T-helper 22 cell (primary cell): ENCODE results near the gene CACNA1D.

Source experiments
- DNase-seq: peaks from one replicate; pipeline ENCODE4 v3.0.0-alpha.2; 2020; ENCODE audit warnings: low read depth

Gene CACNA1D

DNA sequence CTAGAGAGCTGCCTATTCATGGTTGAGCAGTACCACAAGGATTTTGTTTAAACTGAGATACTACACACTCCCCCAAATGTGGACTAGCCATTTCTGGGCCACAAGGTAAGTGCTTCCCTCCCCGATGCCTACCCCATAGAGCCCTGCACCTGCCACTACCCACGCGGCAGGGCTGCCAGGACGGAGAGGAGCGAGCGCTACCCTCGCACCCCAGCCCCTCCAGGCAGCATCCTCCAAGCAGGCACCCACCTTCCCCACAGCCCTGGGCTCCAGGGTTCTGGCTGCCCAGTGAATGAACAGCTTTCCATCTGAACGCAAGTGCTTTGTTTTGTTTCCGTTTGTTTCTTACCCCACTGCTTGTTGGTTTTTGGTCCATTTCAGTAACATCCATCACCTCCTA is 292.6 kb downstream of the CACNA1D start:
- no peak for DNase-seq

DNA sequence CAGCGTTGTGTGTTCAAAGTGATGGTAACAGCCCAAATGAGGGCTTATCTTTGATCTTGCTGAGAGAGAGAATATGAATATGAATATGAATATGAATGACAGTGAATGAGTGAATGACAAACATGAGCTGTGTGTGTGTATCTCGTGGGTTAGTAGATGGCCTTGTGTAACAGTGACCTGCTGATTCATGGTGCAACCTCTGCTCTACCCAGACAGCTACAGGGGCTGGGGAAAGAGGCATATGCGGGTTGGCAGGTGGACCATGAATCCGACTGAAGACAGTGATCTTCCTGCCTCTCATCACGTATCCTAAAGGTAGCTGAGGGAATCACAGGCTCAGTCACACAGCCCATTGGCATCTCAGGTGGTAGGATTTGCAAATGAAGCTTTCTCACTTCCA is 293.6 kb downstream of the CACNA1D start:
- DNase-seq, result no peak

DNA sequence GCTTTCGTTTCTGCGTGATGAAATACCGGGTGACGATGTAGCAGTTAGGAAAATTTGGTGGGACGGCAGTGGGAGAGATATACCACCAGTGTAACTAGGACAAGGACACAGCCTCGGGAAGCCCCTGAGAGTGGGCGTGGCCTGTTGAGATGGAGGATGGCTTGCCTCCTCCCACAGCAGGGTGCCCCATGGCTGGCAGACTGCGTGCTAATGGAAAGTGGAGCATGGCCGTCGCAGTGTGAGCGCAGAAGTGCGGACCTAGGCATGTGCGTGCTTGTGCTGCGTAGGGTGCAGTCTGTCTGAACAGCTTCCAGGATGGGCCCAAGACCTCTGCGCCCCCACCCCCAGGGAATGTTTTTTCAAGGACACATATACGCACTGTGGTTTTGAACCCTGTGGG is 295.0 kb downstream of the CACNA1D start:
- DNase-seq, result no peak

DNA sequence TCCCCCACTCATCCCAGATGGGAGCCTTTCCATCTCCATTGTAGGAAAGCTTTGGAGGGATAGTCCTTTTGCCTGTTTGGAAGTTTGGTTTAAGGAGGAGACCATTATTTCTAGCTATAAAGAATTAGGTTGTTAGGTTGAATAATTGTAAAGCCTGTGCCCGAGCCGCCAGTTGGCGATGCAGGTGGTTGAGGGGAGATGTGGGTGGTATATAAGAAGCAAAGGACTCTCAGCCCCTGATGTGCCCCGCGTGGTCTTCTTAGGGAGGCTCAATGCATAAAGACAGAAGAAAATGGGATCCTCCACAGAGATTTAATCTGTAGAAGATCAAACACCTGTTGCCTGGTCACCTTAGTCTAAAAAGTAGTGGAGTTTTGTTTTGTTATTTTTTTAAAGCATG is 296.1 kb downstream of the CACNA1D start:
- DNase-seq, result no peak

DNA sequence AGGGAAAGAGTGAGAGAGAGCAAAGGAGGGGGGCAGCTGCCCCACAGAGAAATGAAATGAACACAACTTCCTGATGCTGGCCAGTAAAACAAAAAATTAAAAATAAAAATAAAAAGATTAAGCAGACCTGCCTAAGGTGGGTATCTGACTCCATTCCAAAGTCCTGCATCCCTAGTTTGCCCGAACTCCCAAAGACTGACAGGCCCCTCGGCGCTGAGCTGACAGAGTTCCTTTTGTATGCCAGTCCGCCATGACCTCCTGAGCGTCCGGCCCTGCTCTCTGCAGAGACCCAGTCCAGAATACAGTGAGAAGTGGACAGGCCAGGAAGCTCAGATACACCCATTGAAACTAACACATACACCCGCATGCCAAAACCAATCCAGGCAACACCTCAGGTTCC is 296.9 kb downstream of the CACNA1D start:
- DNase-seq, result no peak

DNA sequence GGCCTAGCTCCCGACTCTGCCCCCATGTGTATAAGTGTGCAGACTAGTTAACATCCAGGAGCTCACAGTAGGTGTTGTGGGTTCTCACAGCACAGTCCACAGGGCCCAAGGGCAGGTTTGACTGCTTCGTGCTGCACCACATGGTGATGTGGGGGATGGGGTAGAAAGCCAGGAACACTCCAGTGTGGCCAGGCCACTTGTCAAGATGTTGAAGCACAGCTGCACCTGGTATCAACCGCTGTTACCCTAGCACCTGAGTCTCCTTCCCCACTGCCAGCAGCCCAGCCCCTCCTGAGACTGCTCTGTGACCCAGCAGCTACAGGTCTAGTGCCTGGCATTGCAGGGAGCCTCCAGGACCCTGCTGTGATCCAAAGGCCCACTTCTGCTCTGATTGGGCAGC is 298.5 kb downstream of the CACNA1D start:
- no peak for DNase-seq

DNA sequence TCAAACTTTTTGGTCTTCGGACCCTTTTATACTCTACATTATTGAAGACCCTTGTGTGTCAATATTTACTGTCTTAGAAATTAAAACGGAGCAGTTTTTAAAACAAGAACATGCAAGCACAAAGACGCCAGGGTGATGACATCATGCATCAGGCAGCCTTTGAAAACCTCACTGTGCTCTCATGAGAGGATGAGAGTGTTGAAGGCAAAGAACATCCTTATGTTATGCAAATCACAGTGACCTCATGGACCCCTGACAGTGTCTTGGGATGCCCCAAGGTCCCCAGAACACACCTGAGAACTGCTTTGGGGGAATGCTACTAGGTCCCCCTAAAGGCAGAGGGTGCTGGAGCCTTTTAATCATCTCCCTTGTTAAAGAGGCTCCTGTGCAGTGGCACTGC is 300.2 kb downstream of the CACNA1D start:
- no peak for DNase-seq

DNA sequence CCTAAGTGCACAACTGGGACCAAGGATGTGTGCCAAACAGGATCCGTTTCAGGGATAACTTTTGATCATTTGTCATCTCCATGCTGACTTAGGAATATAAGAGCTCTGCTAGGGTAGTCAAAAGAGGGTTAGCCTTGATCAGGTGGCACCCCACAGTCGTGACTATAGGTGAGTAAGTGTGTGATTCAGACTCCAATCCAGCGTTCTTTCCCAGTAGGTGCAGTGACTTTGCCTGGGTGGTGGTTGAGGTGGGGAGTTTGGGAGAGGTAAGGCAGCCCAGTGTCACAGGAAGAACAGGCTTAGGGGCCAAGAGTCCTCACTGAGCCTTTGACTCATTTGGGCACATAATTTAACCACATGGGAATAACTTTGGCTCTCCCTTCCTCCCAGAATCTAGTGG is 300.8 kb downstream of the CACNA1D start:
- no peak for DNase-seq

DNA sequence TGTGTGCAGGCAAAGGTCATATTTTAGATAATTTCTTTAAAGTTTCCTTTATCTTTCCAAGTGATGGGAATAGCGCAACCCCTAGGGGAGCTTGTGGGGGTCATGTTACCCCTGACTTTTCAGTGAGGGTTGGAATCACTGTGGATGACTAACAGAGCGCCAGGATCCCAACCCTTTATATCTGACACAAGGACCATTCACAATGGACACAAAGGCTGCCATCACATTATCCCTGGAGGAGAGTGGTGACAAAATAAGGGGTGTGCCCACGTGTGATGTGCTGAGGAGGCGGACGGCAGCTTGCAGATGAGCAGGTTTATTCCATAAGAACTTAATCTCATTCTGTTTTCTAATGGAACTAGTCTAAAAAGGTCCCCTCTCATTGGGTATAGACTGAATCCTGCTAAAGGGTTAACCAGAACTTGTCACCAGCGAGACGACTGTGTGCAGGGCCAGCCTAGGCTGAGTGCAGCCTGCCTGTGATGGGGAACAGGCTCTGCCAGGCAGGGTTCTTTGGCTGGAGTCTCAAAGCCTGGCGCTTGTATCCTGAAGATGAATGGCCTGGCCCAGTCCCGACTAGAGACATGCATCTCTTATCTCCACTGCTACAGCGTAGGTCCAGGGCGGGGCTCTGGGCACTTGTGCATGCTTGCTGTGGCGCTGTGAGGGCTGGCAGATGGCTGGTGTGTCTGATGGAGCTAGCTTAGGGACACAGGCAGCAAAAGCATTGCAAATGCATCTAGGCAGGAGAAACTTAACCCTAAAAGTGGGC is 301.6 kb downstream of the CACNA1D start:
- no peak for DNase-seq

DNA sequence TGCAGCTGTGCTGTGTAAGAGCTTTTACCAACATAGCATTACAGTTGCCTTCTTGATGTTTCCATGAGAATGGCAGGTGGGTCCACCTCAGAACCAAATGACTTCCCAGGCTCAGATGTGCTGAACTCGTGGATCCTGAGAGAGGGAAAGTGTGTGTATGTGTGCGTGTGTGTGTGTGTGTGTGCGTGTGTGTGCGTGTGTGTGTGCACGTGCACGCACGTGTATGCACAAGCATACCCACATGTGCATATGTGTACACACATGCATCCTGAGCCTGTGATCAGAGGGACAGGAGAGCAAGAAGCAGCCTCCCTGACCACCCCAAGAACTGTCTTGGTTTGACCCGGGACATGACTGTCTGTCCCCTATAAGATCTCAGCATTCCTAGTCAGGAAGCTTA is 303.7 kb downstream of the CACNA1D start:
- no peak for DNase-seq

DNA sequence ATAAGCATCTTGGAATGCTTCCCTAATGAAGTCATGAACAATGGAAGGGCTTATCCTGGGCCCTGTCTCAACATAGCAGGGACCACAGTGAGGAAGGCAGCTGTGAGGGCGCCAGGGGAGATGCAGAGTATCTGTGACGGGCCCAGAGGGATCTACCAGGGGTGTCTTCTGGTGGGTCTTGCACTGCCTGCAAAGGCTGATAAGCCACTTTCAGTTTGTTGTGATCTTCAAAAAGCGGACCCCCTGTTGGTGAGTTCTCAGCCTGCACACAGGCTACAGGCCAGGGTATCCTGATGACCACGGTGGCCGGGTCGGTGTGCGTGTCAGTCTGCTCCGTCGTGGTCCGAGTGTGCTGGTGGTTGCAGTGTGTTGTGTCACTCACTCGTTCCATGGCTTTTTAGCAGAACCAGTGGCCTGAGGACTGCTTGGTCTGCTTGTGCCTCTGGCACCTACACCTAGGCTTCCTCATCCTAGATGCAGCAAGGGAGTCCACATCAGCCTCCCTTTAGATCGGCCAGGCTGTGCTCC is 305.0 kb downstream of the CACNA1D start:
- DNase-seq, result no peak

DNA sequence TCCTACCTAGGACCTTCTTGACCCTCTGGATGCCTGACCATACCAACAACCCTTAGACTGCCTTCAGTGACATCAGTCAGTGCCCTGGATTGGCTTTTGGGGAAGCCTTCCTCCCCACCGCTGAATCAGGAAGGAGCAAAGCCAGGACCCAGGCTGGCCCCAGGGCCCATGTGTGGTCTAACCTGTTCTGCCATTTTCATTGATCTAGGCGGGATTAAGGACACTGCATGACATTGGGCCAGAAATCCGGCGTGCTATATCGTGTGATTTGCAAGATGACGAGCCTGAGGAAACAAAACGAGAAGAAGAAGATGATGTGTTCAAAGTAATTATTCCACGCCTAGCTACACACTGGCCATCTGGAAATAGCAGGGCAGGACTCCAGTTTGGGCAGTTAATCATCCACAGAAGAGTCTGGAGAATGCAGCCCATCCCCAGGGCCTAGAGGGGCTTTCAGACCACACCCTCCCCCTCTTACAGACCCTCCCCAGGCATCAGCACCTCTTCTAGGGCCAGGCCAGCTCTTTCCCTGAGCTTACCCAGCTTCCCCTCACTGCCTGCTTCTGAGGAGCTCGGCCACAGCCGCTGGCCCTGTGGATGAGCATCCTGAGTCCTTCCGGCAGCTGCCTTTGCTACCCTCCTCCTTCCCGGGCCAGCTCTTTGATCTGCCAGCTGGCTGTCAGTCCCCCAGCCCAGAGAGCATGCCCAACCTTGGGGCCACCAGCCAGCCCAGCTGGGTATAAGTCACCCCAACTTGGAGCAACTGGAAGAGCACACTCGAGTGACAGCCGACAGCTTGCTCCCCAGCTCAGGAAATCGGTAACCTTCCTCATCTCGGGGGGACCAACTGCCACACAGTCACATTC is 305.9 kb downstream of the CACNA1D start:
- DNase-seq, result no peak

DNA sequence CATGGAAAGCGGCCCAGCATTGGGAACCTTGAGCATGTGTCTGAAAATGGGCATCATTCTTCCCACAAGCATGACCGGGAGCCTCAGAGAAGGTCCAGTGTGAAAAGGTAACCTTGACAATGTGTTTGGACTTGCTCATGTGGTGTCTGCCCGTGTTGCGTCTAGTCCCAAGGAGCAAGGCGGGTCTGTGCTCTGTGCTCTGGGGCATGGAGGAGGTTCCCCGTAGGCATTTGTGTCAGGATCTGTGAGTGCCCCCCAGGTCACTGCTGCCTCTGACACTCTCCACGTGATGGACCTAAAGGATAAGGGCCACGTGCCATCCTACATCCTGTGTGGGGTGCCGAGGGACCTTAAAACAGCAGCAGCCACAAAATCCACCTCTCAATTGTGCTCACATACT is 306.9 kb downstream of the CACNA1D start:
- no peak for DNase-seq

DNA sequence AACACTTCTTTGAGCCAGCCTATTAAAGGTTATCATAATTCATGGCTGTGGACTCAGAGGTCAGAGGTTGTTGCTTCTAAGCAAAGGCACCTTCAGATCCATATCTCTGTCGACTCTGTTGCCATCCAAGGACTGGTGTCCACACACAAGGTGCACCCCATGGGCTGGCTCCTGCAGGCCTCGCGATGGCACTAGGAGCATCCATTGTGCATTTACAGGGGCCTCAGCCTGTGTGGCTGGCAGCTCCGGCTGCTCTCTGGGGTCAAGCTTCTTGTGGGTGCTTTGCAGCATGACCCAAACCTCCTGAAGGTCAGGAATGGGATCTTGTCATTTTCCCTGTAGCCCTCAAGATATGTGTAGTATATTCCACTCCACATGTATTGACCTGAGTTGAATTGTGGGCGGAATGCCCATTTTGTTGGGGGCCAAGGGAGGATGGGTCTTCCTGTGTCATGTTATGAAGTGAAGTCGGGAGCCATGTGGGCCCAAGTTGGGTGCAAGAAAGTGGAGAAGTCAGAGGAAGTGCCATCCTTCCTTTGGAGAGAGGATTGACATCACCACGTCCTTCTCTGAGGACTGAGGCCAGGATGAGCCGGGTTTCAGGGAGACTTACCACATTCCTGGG is 308.0 kb downstream of the CACNA1D start:
- DNase-seq, result no peak

DNA sequence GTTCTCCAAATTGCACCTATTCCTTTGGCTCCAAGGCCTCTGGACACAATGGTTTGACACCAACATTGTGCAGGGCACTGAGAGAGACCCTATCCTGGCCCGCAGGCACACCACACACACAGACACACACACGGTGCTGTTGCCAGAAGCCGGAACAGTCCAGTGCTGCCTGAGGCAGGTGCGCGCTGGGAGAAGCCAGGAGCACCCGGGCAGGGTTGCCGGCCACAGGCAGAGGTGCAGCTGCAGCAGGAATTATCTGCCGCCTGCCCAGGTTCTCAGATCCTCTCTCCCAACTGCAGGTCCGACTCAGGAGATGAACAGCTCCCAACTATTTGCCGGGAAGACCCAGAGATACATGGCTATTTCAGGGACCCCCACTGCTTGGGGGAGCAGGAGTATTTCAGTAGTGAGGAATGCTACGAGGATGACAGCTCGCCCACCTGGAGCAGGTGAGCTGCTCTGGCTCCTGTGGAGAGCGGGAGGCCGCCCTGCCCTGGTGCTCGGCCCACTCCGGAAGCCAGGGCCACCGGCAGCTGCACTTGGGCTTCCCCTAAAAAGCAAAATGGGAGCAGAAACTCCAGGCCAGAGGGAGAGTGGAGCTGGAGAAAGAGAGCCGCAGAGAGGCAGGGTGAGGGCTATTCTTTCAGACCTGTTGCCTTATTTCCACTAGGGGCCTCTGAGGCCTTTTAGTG is 308.9 kb downstream of the CACNA1D start:
- DNase-seq, result no peak

DNA sequence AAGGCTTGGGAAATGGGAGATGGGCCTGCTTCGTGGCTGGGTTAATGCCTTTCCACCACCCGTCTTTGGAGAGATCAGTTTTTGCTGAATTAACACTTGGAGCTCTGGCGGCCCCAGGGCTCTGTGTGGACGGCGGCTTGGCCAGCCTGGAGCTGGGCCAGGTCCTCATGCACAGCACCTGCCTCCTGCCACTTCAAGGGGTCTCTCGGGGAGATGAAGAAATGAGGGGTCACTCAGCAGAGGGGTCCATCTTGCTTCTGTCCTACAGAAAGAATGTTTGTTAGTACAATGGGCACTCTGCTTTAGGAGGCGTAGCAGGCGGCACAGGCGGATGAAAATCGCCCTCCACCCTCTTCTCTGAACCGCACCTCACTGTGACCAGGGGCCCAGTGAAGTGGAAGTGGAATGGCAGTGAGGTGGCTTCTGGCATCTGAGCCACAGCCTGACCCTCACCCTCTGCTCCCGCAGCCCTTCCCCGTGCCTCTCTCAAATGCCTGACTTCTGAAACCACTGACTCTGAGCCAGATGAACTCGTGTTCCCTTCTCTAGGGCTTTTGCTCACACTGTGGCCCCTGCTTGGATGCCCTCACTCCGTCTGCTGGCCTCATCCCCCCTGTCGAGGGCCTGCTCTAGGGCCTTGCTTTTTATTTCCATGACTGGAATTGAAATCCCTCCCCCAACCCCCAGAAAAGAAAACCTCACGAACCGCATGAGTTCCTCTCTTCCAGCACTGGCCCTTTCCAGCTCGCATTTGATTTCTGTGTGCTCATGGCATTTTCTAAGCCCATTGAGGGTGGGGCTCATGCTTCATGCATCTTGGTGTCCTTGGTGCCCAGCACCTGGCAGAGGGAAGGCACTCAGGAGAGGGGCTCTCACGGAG is 309.6 kb downstream of the CACNA1D start:
- DNase-seq, result no peak

DNA sequence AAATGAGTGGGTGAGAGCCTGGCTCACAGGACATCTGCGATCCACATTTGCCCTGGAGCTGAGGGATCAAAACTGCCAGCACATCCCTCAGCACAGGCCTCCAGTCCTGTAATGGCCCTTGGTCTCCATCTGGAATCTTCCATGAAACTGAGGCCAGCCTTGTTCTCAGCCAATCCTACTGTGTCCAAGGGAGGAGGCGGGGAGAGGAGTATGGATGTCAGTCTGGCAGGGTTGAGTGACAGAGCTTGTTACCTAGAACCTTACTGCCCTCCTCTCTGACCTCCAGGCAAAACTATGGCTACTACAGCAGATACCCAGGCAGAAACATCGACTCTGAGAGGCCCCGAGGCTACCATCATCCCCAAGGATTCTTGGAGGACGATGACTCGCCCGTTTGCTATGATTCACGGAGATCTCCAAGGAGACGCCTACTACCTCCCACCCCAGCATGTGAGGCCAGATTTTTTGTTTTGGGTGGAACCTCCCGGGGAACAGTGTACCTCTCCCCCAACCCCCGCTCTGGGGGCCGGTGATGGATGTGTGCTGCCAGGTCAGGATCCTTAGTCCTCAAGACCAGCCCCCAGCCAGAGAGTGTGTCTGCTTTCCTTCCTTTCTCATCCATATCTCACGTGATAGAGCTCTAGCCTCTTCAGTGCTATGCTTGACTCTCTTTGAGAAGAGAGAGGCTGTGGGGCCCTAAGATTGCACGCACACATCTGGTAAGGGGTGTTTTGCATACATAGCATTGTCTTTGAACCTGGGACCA is 310.5 kb downstream of the CACNA1D start:
- DNase-seq, result no peak

DNA sequence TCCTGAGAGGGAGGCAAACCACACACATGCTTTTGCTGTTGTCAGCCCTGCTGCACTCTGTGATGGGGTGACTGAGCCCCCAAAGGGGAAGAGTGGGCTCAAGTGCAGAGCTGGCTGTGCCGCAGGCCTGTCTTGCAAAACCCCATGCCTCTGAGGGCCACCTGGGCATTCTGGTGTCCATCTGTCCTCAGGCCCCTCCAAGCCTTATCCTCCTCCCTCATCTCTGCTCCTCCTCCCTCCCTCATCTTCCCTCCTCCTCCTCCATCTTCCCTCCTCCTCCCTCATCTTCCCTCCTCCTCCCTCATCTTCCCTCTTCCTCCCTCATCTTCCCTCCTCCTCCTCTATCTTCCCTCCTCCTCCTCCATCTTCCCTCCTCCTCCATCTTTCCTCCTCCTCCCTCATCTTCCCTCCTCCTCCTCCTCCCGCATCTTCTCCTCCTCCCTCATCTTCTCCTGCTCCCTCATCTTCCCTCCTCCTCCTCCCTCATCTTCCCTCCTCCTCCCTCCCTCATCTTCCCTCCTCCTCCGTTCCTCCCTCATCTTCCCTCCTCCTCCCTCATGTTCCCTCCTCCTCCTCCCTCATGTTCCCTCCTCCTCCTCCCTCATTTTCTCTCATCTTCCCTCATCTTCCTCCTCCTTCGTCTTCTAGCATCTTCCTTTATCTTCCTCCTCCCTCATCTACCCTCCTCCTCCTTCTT is 311.2 kb downstream of the CACNA1D start:
- no peak for DNase-seq

DNA sequence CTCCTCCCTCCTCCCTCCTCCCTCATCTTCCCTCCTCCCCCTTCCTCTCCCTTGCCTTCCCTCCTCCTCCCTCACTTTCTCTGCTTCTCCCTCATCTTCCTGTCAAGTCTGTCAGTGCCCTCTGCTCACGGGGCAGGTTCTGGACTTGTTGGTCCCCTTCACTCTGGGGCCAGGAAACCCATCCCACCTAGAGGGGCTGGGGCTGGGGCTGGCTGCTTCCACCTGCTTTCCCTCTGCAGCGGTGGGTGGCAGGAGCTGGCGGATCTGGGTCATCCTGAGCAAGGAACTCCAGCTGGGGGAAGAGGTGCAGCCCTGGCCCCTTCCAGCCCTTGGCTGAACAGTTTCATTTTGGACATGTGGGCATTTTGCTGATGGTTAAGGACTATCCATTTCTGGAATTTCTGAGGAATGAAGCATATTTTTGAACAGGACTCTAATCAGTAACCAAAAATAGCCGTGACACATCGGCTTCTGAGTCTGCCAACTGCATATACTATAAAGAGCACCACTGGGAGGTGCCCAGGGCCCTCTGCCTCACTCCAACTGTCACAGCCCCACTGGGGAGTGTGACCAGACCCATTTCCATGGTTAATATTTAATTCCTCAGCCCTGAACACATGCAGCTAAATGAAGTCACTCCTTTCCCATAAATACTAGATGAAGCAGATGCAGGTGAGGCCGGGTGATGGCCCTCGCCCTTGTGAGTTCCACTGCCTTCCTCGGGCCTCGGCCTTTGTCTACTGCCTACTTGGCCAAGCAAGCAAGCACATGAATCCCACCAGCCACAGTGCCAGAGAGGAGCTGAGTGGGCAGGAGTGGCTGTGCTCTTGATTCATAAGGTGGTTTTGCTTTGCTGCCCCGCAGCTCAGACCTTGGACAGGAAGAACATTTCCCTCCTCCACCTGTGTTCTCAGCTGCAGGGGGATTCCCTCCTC is 312.0 kb downstream of the CACNA1D start:
- no peak for DNase-seq
